ENCODE measurements around the gene DDIT4L.
A peak's percentile ranks its signal among the peaks of the same experiment; 100 is the strongest.
"Not testable (repeated sequence)": the region's sequence is repeated elsewhere in the genome, so short reads cannot be mapped to it uniquely, and the experiment has no call there.

DDIT4L gene

GRCh38 chr4:100189820-100190642 lies at the start of gene DDIT4L:
Gene DDIT4L (minus strand): TSS chr4:100190468. CDS start chr4:100189983, 485 bp downstream.
- DNase-seq: peak; percentile 1

GRCh38 chr4:100240008-100240407 lies 49.7 kb upstream of the DDIT4L start:
- DNase-seq: no peak

GRCh38 chr4:100224721-100225120 lies 34.5 kb upstream of the DDIT4L start:
- no peak for DNase-seq

GRCh38 chr4:100224160-100224559 lies 33.9 kb upstream of the DDIT4L start:
- no peak for DNase-seq

- no peak for DNase-seq
These were observed 18.7 kb upstream of the DDIT4L start for GRCh38 chr4:100208964-100209363.

GRCh38 chr4:100208459-100208858 lies 18.2 kb upstream of the DDIT4L start:
- DNase-seq: no peak

- no peak for DNase-seq
These were observed 16.6 kb upstream of the DDIT4L start for GRCh38 chr4:100206850-100207249.

GRCh38 chr4:100198061-100198460 lies 7.8 kb upstream of the DDIT4L start:
- DNase-seq: no peak

GRCh38 chr4:100196388-100197071 lies 6.3 kb upstream of the DDIT4L start:
- DNase-seq: not testable (repeated sequence)

- DNase-seq: peak; percentile 0
These were observed 654 bp upstream of the DDIT4L start for GRCh38 chr4:100190643-100191600.

GRCh38 chr4:100188829-100189228 lies 1.4 kb downstream of the DDIT4L start:
- no peak for DNase-seq

- no peak for DNase-seq
These were observed 2.5 kb downstream of the DDIT4L start for GRCh38 chr4:100187781-100188180.

GRCh38 chr4:100184787-100185186 lies 5.5 kb downstream of the DDIT4L start:
- no peak for DNase-seq

GRCh38 chr4:100177855-100178254 lies 12.4 kb downstream of the DDIT4L start:
- DNase-seq: no peak

GRCh38 chr4:100177126-100177525 lies 13.1 kb downstream of the DDIT4L start:
- DNase-seq: no peak

GRCh38 chr4:100175858-100176257 lies 14.4 kb downstream of the DDIT4L start:
- no peak for DNase-seq

GRCh38 chr4:100174985-100175383 lies 15.3 kb downstream of the DDIT4L start:
- DNase-seq: no peak

GRCh38 chr4:100170986-100171385 lies 19.3 kb downstream of the DDIT4L start:
- DNase-seq: no peak

- no peak for DNase-seq
These were observed 20.5 kb downstream of the DDIT4L start for GRCh38 chr4:100169491-100170485.

- no peak for DNase-seq
These were observed 21.7 kb downstream of the DDIT4L start for GRCh38 chr4:100168521-100168920.

GRCh38 chr4:100166297-100167039 lies 23.8 kb downstream of the DDIT4L start:
- no peak for DNase-seq

Data from suppressor macrophage treated with lipopolysaccharide for 4 hours (primary cell).